ENCODE results near the gene NRL.

Gene NRL

GRCh38 chr14:24144451-24144850 is 29.7 kb upstream of the NRL start:
- Histone ChIP-seq H3K4me3 (ENCODE audit: low read length in 2 of 2) (no peak overlapping the region), H3K9ac (ENCODE audit: low read depth in 1 of 2, low read length in 2 of 2) (peak overlapping the region in 1 of 2 donors; percentile 32), H3K4me1 (ENCODE audit: control insufficient read depth in 2 of 2, insufficient read depth in 2 of 2, low read length in 2 of 2) (peaks cover 38 to 40% of the 10 kb centered on the region in 2 donors), H3K36me3 (ENCODE audit: control insufficient read depth in 2 of 2, insufficient read depth in 2 of 2, low read length in 2 of 2) (peaks cover 20 to 24% of the 10 kb centered on the region in 2 donors), H3K27ac (ENCODE audit: low read depth in 2 of 2, low read length in 2 of 2) (no peak overlapping the region), H3K27me3 (ENCODE audit: control insufficient read depth in 2 of 2, insufficient read depth in 2 of 2, low read length in 2 of 2) (no peaks in the 10 kb centered on the region), H3K9me3 (ENCODE audit: control insufficient read depth in 2 of 2, low read length in 2 of 2) (no peaks in the 10 kb centered on the region)

- Histone ChIP-seq H3K36me3 (ENCODE audit: control insufficient read depth in 2 of 2, insufficient read depth in 2 of 2, low read length in 2 of 2) (peaks cover 23 to 28% of the 10 kb centered on the region in 2 donors), H3K27me3 (ENCODE audit: control insufficient read depth in 2 of 2, insufficient read depth in 2 of 2, low read length in 2 of 2) (no peaks in the 10 kb centered on the region), H3K9me3 (ENCODE audit: control insufficient read depth in 2 of 2, low read length in 2 of 2) (no peaks in the 10 kb centered on the region), H3K4me1 (ENCODE audit: control insufficient read depth in 2 of 2, insufficient read depth in 2 of 2, low read length in 2 of 2) (peaks cover 38% of the 10 kb centered on the region in 2 donors), H3K27ac (ENCODE audit: low read depth in 2 of 2, low read length in 2 of 2) (no peak overlapping the region), H3K9ac (ENCODE audit: low read depth in 1 of 2, low read length in 2 of 2) (no peak overlapping the region), H3K4me3 (ENCODE audit: low read length in 2 of 2) (no peak overlapping the region)
Observed at GRCh38 chr14:24143511-24143910, 28.8 kb upstream of the NRL start.

- Histone ChIP-seq H3K36me3 (ENCODE audit: control insufficient read depth in 2 of 2, insufficient read depth in 2 of 2, low read length in 2 of 2) (peaks cover 36 to 42% of the 10 kb centered on the region in 2 donors), H3K27ac (ENCODE audit: low read depth in 2 of 2, low read length in 2 of 2) (peak within 1 kb of the TSS; percentile 95 to 96), H3K4me3 (ENCODE audit: low read length in 2 of 2) (peak within 1 kb of the TSS; percentile 79 to 93), H3K9me3 (ENCODE audit: control insufficient read depth in 2 of 2, low read length in 2 of 2) (no peaks in the 10 kb centered on the region), H3K27me3 (ENCODE audit: control insufficient read depth in 2 of 2, insufficient read depth in 2 of 2, low read length in 2 of 2) (no peaks in the 10 kb centered on the region), H3K4me1 (ENCODE audit: control insufficient read depth in 2 of 2, insufficient read depth in 2 of 2, low read length in 2 of 2) (peaks cover 40 to 42% of the 10 kb centered on the region in 2 donors), H3K9ac (ENCODE audit: low read depth in 1 of 2, low read length in 2 of 2) (peak within 1 kb of the TSS; percentile 81 to 96)
Observed at GRCh38 chr14:24141097-24141880, 26.5 kb upstream of the NRL start, which contains the start of gene EMC9. Gene EMC9 (minus strand): TSS chr14:24141591. CDS start chr14:24141304, 287 bp downstream.

- Histone ChIP-seq H3K9me3 (ENCODE audit: control insufficient read depth in 2 of 2, low read length in 2 of 2) (no peaks in the 10 kb centered on the region), H3K27me3 (ENCODE audit: control insufficient read depth in 2 of 2, insufficient read depth in 2 of 2, low read length in 2 of 2) (no peaks in the 10 kb centered on the region), H3K4me1 (ENCODE audit: control insufficient read depth in 2 of 2, insufficient read depth in 2 of 2, low read length in 2 of 2) (peaks cover 31 to 34% of the 10 kb centered on the region in 2 donors), H3K36me3 (ENCODE audit: control insufficient read depth in 2 of 2, insufficient read depth in 2 of 2, low read length in 2 of 2) (peaks cover 35 to 39% of the 10 kb centered on the region in 2 donors), H3K4me3 (ENCODE audit: low read length in 2 of 2) (peak overlapping the region in 1 of 2 donors; percentile 32), H3K9ac (ENCODE audit: low read depth in 1 of 2, low read length in 2 of 2) (no peak overlapping the region), H3K27ac (ENCODE audit: low read depth in 2 of 2, low read length in 2 of 2) (no peak overlapping the region)
Observed at GRCh38 chr14:24139272-24139934, 24.7 kb upstream of the NRL start.

GRCh38 chr14:24138396-24139271 is 23.9 kb upstream of the NRL start:
- H3K4me3 ChIP-seq (ENCODE audit: low read length in 2 of 2), result no peak overlapping the region
- peaks cover 28 to 32% of the 10 kb centered on the region in 2 donors for H3K36me3 ChIP-seq (ENCODE audit: control insufficient read depth in 2 of 2, insufficient read depth in 2 of 2, low read length in 2 of 2)
- H3K4me1 ChIP-seq (ENCODE audit: control insufficient read depth in 2 of 2, insufficient read depth in 2 of 2, low read length in 2 of 2), result peaks cover 31 to 34% of the 10 kb centered on the region in 2 donors
- no peaks in the 10 kb centered on the region for H3K27me3 ChIP-seq (ENCODE audit: control insufficient read depth in 2 of 2, insufficient read depth in 2 of 2, low read length in 2 of 2)
- no peaks in the 10 kb centered on the region for H3K9me3 ChIP-seq (ENCODE audit: control insufficient read depth in 2 of 2, low read length in 2 of 2)
- no peak overlapping the region for H3K27ac ChIP-seq (ENCODE audit: low read depth in 2 of 2, low read length in 2 of 2)
- H3K9ac ChIP-seq (ENCODE audit: low read depth in 1 of 2, low read length in 2 of 2), result no peak overlapping the region

GRCh38 chr14:24137529-24138395 is 23.0 kb upstream of the NRL start:
- Histone ChIP-seq H3K9me3 (ENCODE audit: control insufficient read depth in 2 of 2, low read length in 2 of 2) (no peaks in the 10 kb centered on the region), H3K4me1 (ENCODE audit: control insufficient read depth in 2 of 2, insufficient read depth in 2 of 2, low read length in 2 of 2) (peaks cover 28 to 31% of the 10 kb centered on the region in 2 donors), H3K4me3 (ENCODE audit: low read length in 2 of 2) (peak overlapping the region; percentile 83 to 92), H3K27me3 (ENCODE audit: control insufficient read depth in 2 of 2, insufficient read depth in 2 of 2, low read length in 2 of 2) (no peaks in the 10 kb centered on the region), H3K9ac (ENCODE audit: low read depth in 1 of 2, low read length in 2 of 2) (no peak overlapping the region), H3K27ac (ENCODE audit: low read depth in 2 of 2, low read length in 2 of 2) (peak overlapping the region in 1 of 2 donors; percentile 16), H3K36me3 (ENCODE audit: control insufficient read depth in 2 of 2, insufficient read depth in 2 of 2, low read length in 2 of 2) (peaks cover 23 to 25% of the 10 kb centered on the region in 2 donors)

GRCh38 chr14:24136684-24137528 is 22.2 kb upstream of the NRL start:
- Histone ChIP-seq H3K27me3 (ENCODE audit: control insufficient read depth in 2 of 2, insufficient read depth in 2 of 2, low read length in 2 of 2) (no peaks in the 10 kb centered on the region), H3K9ac (ENCODE audit: low read depth in 1 of 2, low read length in 2 of 2) (peak overlapping the region; percentile 86 to 94), H3K36me3 (ENCODE audit: control insufficient read depth in 2 of 2, insufficient read depth in 2 of 2, low read length in 2 of 2) (peaks cover 23 to 25% of the 10 kb centered on the region in 2 donors), H3K9me3 (ENCODE audit: control insufficient read depth in 2 of 2, low read length in 2 of 2) (no peaks in the 10 kb centered on the region), H3K4me1 (ENCODE audit: control insufficient read depth in 2 of 2, insufficient read depth in 2 of 2, low read length in 2 of 2) (peaks cover 22 to 27% of the 10 kb centered on the region in 2 donors), H3K4me3 (ENCODE audit: low read length in 2 of 2) (peak overlapping the region; percentile 83 to 92), H3K27ac (ENCODE audit: low read depth in 2 of 2, low read length in 2 of 2) (peak overlapping the region; percentile 87 to 91)

GRCh38 chr14:24135834-24136683 is 21.3 kb upstream of the NRL start, which contains the start of gene PSME1:
Gene PSME1 (plus strand): TSS chr14:24136194. CDS start chr14:24136263, 69 bp downstream.
- Histone ChIP-seq H3K36me3 (ENCODE audit: control insufficient read depth in 2 of 2, insufficient read depth in 2 of 2, low read length in 2 of 2) (peaks cover 23 to 25% of the 10 kb centered on the region in 2 donors), H3K27ac (ENCODE audit: low read depth in 2 of 2, low read length in 2 of 2) (peak within 1 kb of the TSS; percentile 87 to 91), H3K4me3 (ENCODE audit: low read length in 2 of 2) (peak within 1 kb of the TSS; percentile 85 to 92), H3K9ac (ENCODE audit: low read depth in 1 of 2, low read length in 2 of 2) (peak within 1 kb of the TSS; percentile 86 to 94), H3K27me3 (ENCODE audit: control insufficient read depth in 2 of 2, insufficient read depth in 2 of 2, low read length in 2 of 2) (no peaks in the 10 kb centered on the region), H3K9me3 (ENCODE audit: control insufficient read depth in 2 of 2, low read length in 2 of 2) (no peaks in the 10 kb centered on the region), H3K4me1 (ENCODE audit: control insufficient read depth in 2 of 2, insufficient read depth in 2 of 2, low read length in 2 of 2) (peaks cover 19 to 24% of the 10 kb centered on the region in 2 donors)
